ENCODE measurements around the gene AGFG2. TPM values are rescaled to one million over a fixed set of nuclear protein-coding genes. Genes with fewer than 3 reads are reported as not detected.

Gene AGFG2
- total and polyA plus RNA-seq, 8 donors: 7.9 to 154 (median 12.8) TPM

DNA sequence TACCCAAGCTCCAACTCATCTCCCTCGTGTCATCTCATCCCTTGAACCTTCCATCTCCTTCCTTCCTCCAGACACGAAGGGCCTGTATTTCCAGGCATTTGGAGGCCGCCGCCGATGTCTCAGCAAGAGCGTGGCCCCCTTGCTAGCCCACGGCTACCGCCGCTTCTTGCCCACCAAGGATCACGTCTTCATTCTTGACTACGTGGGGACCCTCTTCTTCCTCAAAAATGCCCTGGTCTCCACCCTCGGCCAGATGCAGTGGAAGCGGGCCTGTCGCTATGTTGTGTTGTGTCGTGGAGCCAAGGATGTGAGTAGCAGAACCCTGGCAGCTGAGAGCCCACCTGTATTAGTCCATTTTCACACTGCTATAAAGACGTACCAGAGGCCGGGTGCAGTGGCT lies 52.6 kb downstream of the AGFG2 start:
- H3K4me3 ChIP-seq: no peak overlapping the region
- H3K27ac ChIP-seq: no peak overlapping the region
- H3K27me3 ChIP-seq: peaks cover 0 to 17% (median 0%) of the 10 kb centered on the region in 3 donors
- H3K9me3 ChIP-seq: no peaks in the 10 kb centered on the region
- TF ChIP-seq CTCF (IDR thresholded peaks at IDR 0.05) (no peak), POLR2A (IDR thresholded peaks at IDR 0.05) (no peak), EP300 (IDR thresholded peaks at IDR 0.05) (no peak), POLR2AphosphoS5 (IDR thresholded peaks at IDR 0.05) (no peak)
- DNase-seq: no peak
- 92 to 95% (median 93%) methylated on average over 17 of the region's 17 CpGs for WGBS, 5 donors
- intact Hi-C loops (cut with DNase I; ENCODE audit: low total_unique reads): no loop called here
- no peaks in the 10 kb centered on the region for H3K36me3 ChIP-seq
- peaks cover 0 to 10% (median 9%) of the 10 kb centered on the region in 4 donors for H3K4me1 ChIP-seq

DNA sequence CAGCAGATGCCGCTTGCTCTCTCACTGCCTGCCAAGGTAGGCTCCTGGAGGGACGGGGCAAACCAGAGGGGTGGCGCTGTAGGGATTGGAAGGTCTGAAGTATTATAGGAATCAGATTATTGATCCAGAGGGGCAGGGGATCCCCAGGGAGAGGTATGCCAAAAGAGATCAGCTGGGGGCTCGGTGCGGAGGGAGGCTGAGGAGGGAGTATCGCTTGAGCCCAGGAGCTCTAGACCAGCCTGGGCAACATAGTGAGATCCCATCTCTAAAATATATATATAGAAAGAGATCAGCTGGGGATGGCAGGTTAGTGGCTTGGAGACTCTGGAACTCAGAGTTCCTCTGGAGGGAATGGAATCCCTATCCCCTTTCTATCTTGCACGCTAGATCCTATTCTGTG lies 56.2 kb downstream of the AGFG2 start:
- DNase-seq: no peak
- no peak for TF ChIP-seq POLR2A (IDR thresholded peaks at IDR 0.05)
- no peak for TF ChIP-seq POLR2AphosphoS5 (IDR thresholded peaks at IDR 0.05)
- TF ChIP-seq CTCF (IDR thresholded peaks at IDR 0.05): no peak
- no peak for TF ChIP-seq EP300 (IDR thresholded peaks at IDR 0.05)

GRCh38 chr7:100598425-100598824 lies 59.4 kb downstream of the AGFG2 start:
- H3K27me3 ChIP-seq: no peaks in the 10 kb centered on the region
- no peaks in the 10 kb centered on the region for H3K9me3 ChIP-seq
- intact Hi-C loops (cut with DNase I; ENCODE audit: low total_unique reads): no loop called here
- H3K4me1 ChIP-seq: peaks cover 7 to 16% (median 13%) of the 10 kb centered on the region in 4 donors
- WGBS, 5 donors: 87 to 93% (median 89%) methylated on average over 4 of the region's 4 CpGs
- no peak overlapping the region for H3K4me3 ChIP-seq
- H3K36me3 ChIP-seq: no peaks in the 10 kb centered on the region
- no peak for DNase-seq
- no peak for TF ChIP-seq POLR2A (IDR thresholded peaks at IDR 0.05)
- H3K27ac ChIP-seq: no peak overlapping the region

More for the DNA sequence above, 56.2 kb downstream of the AGFG2 start:
- H3K9me3 ChIP-seq: no peaks in the 10 kb centered on the region
- no peak overlapping the region for H3K4me3 ChIP-seq
- no peak overlapping the region for H3K27ac ChIP-seq
- no peaks in the 10 kb centered on the region for H3K36me3 ChIP-seq
- peaks cover 0 to 6% (median 0%) of the 10 kb centered on the region in 3 donors for H3K27me3 ChIP-seq
- WGBS, 5 donors: 96 to 98% (median 97%) methylated on average over 7 of the region's 7 CpGs
- H3K4me1 ChIP-seq: no peaks in the 10 kb centered on the region
- intact Hi-C loops (cut with DNase I; ENCODE audit: low total_unique reads): no loop called here

DNA sequence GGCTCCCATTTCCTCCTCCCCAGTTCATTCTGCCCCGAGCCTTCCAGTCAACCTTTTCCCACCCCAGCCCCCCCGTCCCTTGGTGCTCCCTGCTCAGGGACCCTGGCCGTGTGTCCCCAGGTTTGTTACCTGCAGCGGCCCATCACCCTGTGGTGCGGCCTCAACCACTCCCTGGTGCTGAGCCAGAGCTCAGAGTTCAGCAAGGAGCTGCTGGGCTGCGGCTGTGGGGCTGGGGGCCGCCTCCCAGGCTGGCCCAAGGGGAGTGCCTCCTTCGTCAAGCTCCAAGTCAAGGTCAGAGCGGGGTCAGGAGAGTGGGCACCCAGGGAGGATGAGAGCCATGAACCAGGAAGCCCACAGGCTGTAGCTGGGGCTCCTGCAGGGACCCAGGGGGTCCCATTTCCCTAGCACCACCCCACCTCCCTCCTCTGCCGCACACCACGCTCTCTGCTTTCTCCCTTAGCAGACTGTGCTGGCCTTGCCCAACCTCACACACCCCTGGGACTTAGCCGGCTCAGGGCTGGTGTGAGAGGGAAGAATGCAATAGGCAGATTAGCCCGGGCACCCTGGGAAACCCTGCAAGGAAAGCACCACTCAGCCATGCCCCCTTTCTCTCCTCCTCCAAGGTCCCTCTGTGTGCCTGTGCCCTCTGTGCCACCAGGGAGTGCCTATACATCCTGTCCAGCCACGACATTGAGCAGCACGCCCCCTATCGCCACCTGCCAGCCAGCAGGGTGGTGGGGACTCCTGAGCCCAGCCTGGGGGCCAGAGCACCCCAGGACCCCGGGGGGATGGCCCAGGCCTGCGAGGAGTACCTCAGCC lies 61.1 kb downstream of the AGFG2 start:
- Histone ChIP-seq H3K27me3 (peaks cover 0 to 3% (median 0%) of the 10 kb centered on the region in 3 donors), H3K36me3 (no peaks in the 10 kb centered on the region), H3K4me1 (peaks cover 19 to 33% (median 27%) of the 10 kb centered on the region in 4 donors), H3K4me3 (no peak overlapping the region), H3K9me3 (no peaks in the 10 kb centered on the region), H3K27ac (no peak overlapping the region)
- WGBS, 5 donors: 58 to 77% (median 70%) methylated on average over 7 to 18 of the region's 18 CpGs
- DNase-seq: no peak
- intact Hi-C loops (cut with DNase I; ENCODE audit: low total_unique reads): no loop called here
- TF ChIP-seq CTCF (IDR thresholded peaks at IDR 0.05): no peak
- TF ChIP-seq POLR2A (IDR thresholded peaks at IDR 0.05): no peak
- TF ChIP-seq EP300 (IDR thresholded peaks at IDR 0.05): no peak
- no peak for TF ChIP-seq POLR2AphosphoS5 (IDR thresholded peaks at IDR 0.05)

- intact Hi-C loops (cut with DNase I; ENCODE audit: low total_unique reads): no loop called here
- Histone ChIP-seq H3K27me3 (peaks cover 0 to 3% (median 0%) of the 10 kb centered on the region in 3 donors), H3K27ac (no peak overlapping the region), H3K4me3 (no peak overlapping the region), H3K36me3 (no peaks in the 10 kb centered on the region), H3K4me1 (peaks cover 23 to 39% (median 33%) of the 10 kb centered on the region in 4 donors), H3K9me3 (no peaks in the 10 kb centered on the region)
- DNase-seq: no peak
- 79 to 91% (median 81%) methylated on average over 3 to 9 of the region's 9 CpGs for WGBS, 5 donors
- no peak for TF ChIP-seq CTCF (IDR thresholded peaks at IDR 0.05)
- TF ChIP-seq POLR2A (IDR thresholded peaks at IDR 0.05): no peak
- TF ChIP-seq POLR2AphosphoS5 (IDR thresholded peaks at IDR 0.05): no peak
- TF ChIP-seq EP300 (IDR thresholded peaks at IDR 0.05): no peak
Measured at GRCh38 chr7:100600730-100601038, 61.7 kb downstream of the AGFG2 start.

All from stomach (tissue), 9 donors.